SK-MEL-5 (cell line): ENCODE measurements around the gene FADS6. TPM values are rescaled to one million over a fixed set of nuclear protein-coding genes. Genes with fewer than 3 reads are reported as not detected.

Experiments used
- DNase-seq: peaks from one replicate; pipeline ENCODE4 v3.0.0-alpha.2; 2016; ENCODE audit warnings: low read depth, low spot score
- in situ Hi-C: cut with HindIII; loops from 2 replicates; pipeline ENCODE4 v1.10.0; 2016; ENCODE audit warnings: low sequenced_read_pairs, high pct_unique_total_duplicates, low pct_unique_long_range_greater_than_20kb
- total RNA-seq: library from RNA; depleted of rRNA; stranded (reverse); fragments of >200 nt; shearing (Covaris generic); gene quantifications from 2 replicates; pipeline ENCODE4 v1.2.3, GENCODE V29; 2014

The FADS6 gene
- total RNA-seq, 1 experiment from 2014 or later = not detected

DNA sequence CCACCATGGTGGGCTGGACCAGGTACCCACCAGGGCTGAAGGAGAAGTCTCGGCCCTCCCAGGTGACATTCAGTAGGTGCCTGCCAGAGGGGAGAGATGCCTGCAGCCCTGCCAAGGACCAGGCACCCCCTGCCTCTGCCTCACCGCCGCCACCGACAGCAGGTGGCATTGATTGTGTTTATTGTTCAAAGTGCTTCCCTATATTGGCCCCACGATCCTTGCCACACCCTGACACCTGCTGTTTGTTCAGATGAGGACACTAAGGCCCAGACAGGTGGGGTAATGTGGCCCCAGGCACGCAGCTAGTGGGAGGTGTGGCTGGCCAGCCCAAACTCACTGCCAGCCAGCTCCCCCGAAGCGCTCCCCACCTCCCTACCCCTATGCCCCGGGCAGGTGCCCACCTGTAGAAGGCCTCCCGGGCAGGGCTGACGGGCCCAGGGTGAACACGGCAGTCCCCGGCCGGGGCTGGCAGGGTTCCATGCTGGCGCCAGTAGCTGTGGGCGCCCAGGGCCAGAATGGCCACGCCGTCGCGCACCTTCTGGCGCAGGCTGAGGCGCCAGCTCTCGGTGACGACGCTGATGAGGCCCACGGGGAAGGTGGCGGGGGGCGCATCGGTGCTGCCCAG is 41.7 kb downstream of the FADS6 start:
- in situ Hi-C loops = no loop called here
- no peak for DNase-seq

DNA sequence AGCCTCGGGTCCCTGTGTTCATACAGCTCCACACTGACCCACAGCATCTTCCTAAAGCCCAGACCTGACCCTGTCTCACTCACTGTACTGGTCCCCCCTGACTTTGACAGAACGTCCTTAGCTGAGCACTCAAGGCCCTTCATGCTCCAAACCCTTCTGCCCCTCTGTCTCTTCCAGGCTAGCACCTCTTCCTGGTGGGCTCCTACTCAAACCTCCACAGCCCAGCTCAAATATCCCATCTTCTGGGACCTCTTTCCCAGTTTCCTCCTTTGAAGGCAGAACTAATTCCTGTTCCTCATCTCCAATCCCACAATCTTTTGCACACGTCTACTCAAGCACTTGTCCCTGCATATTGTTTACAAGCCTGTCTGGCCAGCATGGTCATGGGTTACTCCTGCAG is 42.5 kb downstream of the FADS6 start:
- no peak for DNase-seq
- in situ Hi-C loops = no loop called here

DNA sequence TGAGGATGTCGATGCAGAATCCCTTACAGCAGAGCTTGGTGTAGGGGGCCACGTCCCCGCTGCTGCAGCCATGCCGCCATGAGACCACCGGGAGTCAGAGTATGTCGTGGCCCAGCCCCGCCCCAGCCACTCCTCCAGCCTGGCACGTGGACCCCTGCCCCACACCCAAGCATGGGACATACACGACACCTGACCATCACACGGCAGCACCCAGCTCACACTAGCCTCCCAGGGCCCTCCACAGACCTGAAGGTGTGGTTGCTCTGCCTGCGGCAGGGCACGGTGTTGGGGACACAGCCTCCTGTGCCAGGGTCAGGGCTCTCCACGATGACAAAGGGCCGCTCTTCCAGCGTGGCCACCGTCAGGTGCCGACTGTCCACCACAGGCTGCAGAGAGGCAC is 43.1 kb downstream of the FADS6 start:
- in situ Hi-C loops = no loop called here
- no peak for DNase-seq

- no peak for DNase-seq
- in situ Hi-C loops = no loop called here
Observed at GRCh38 chr17:74848656-74849399, 44.6 kb downstream of the FADS6 start.

- in situ Hi-C loops = no loop called here
Observed at GRCh38 chr17:74846621-74847020, 46.8 kb downstream of the FADS6 start.

DNA sequence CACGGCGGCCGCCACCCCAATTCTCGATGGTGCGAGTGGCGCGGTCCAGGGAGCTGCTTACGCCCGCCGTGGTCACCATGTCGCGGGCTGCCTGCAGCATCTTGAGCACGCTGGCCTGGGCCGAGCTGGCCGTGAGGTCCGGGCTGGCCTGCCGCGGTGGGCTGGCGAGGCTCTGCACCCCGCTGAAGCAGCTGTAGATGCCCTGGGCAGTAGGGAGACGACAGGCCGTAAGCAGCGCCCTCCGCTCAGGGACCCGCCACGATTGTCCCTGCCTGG is 50.1 kb downstream of the FADS6 start:
- DNase-seq = no peak
- in situ Hi-C loops = no loop called here

More at GRCh38 chr17:74846621-74847020, 46.8 kb downstream of the FADS6 start:
- no peak for DNase-seq

DNA sequence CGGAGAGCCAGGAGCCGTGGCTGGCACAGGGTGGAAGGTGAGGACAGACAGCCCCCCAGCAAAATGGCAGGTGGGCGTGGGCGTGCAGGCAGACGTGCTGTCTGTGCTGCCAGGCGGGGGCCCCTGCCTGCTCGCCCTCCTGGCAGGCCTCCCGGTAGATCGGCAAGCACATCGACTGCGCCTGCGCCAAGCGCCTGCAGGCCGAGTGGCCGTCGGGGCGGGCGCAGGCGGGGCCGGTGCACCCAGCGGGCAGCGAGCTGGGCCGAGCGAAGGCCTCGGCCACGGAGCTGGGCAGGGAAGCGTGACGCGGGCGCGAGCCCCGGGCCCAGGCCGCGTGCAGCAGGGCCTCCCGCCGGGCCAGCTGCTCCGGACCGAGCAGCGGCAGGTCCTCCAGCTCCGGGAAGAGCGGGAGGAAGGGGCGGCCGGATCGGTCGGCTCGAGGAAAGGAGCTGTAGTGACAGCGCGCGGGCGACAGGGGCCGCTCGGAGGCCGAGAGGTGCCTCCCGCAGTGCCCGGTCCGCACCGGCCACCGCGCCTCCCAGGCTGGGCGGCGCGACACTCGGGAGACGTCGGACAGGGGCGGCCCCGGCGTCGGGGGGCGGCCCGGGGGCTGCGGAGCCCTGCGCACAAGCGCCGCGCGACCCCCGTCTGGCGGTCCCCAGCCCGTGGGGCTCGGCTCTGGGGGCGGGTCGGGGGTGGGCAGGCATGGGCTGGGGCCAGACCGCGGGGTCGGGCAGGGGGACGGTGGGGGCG is 50.7 kb downstream of the FADS6 start:
- peak; percentile 82 for DNase-seq
- in situ Hi-C loops = no loop called here

DNA sequence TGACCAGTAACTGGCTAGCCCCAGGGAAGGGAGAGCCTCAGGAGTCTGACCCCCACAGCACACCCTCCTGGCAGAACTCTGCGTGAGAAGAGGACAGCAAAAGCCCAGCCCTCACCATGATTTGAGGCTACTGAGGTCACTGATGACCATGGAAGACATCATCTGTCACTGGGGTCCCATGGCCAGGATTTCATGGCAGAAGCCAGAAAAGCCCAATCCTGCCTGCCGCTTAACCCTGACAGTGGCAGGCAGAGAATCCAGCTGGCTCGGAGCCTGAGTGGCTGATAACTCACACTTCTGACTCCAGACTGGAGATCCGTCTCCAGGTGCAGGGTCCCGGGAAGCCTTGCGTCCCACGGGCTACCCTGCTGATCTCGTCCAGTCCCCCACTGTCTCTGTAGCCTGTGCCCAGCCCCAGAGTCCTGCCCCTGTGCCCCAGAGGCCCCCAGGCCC is 51.3 kb downstream of the FADS6 start:
- peak; percentile 35 for DNase-seq
- in situ Hi-C loops = no loop called here

- in situ Hi-C loops = no loop called here
- DNase-seq = peak; percentile 79
Observed at GRCh38 chr17:74840989-74841666, 52.3 kb downstream of the FADS6 start.

GRCh38 chr17:74839990-74840852 is 53.2 kb downstream of the FADS6 start:
- in situ Hi-C loops = no loop called here
- DNase-seq = no peak

- DNase-seq = no peak
- in situ Hi-C loops = no loop called here
Observed at GRCh38 chr17:74838274-74838673, 55.2 kb downstream of the FADS6 start.

DNA sequence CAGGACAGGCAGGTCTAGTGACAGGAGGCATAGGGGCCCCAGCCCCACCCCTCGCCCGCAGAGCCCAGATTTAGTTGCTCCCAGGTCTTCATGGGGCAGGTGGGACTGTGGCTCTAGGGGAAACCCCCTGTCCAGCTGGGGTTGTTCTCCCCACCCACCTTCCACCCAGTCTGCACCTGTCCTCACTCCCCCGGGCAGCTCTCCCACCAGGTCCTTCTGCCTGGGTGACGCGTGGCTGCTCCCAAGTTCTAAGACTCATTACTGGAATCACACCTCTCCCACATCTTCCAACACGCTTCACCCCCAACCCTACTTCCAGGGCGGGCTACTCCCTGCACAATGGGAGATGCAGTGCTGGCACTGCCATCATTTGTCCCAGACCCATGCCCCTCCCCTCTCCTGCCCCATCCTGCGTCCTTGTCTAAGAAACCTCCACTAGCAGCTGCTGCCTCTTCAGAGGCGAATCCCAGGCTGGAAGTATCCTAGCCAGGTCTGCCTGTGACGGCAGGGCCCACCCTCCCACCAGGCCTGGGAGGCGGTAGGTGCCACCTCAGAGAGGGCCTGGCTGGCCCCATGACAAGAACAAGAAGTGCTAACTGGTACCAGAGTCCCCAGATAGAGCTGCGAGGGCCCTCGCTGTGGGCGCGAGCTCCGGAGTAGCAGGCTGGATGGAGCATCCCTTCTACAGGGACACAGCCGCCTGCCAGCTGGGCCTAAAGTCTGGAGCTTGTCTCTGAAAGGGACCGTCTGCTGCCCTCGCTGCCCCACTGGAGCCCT is 56.6 kb downstream of the FADS6 start:
- in situ Hi-C loops = no loop called here
- no peak for DNase-seq

DNA sequence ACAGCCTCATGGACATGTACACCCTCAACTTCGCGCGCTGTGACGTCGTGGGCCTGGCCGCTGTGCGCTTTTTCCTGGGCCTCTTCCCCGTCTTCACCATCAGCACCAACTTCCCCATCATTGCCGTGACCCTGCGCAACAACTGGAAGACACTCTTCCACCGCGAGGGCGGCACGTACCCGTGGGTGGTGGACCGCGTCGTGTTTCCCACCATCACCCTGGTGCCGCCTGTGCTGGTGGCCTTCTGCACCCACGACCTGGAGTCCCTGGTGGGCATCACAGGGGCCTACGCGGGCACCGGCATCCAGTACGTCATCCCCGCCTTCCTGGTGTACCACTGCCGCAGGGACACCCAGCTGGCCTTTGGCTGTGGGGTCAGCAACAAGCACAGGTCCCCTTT is 57.2 kb downstream of the FADS6 start:
- no peak for DNase-seq
- in situ Hi-C loops = no loop called here

DNA sequence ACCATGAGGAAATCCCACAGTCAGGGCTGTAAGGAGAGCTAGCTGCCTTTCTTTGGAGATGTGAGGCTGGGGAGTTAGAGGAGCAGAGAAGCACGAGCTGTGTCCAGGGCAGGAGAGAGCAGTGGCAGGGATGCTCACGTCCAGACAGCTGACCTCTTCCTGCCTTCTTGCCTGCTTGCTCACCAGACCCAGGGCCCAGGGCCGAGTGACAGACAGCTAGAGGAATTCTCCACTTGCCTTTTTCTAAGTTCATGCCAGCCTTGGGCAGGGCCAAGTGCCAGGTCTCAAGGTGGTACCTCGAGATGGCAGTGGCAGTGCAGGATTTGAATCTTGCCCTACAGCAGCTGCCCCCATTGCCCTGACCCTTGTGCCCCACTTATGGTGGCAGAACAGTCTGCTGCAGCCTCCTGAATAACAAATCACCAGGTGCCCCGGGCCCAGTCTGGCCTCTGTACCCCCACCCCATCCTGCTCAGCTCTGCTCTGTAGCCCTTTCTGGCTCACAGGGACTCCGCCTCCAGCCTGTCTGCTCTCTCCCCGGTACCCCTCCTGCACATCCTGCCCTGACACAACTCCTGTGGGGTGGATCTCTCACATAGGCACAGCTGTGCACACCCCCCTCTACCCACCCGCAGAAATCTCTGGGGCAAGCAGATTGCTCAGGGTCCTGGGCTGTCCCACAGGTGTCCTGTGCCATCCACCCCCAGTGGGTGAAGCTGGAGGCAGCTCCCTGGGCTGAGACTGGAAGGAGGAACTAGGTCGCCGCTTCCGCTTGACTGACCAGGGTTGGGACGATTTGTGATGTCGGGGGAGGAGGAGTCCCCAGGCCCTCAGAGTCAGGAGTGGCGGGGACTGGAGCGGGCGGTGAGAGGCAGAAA is 59.7 kb downstream of the FADS6 start:
- DNase-seq = no peak

DNA sequence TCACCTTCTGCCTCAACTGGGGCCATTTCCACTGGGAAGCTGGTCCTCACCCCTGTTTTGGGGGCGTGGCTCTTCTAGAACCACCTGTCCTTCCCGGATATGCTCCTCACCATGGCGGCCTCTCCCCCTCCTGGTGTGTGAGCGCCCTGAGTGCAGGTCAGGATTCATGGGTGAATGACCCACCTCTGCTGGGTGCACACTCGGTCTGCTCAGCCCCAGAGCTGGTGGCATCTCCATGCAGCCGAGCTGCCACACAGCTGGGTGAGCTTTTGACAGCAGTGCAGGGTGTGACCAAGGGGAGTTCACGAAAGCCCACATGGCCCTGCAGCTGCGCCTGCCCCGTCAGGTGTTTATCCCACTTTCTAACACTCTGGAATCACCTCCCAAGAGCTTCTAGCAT is 61.0 kb downstream of the FADS6 start:
- in situ Hi-C loops = no loop called here
- DNase-seq = no peak

More for the DNA sequence above, 59.7 kb downstream of the FADS6 start:
- in situ Hi-C loops = no loop called here
